Activated CD4-positive, alpha-beta T cell treated with anti-CD3 and anti-CD28 coated beads, Interleukin-2, Interleukin-4, amounts not matched to agents 100 ng/mL and 50 ng/mL, durations not matched to agents 16 hours and 8 hours (primary cell): ENCODE measurements around the gene PCNT.

ENCODE experiments used
- DNase-seq: peaks from one replicate; pipeline ENCODE4 v3.0.0-alpha.2; 2020; ENCODE audit warnings: low spot score

PCNT gene

GRCh38 chr21:46406001-46406400 lies 82.0 kb downstream of the PCNT start:
- DNase-seq, result no peak

GRCh38 chr21:46409641-46410406 lies 85.9 kb downstream of the PCNT start:
- no peak for DNase-seq

- DNase-seq, result no peak
These were observed 86.6 kb downstream of the PCNT start for GRCh38 chr21:46410516-46410915.

- DNase-seq, result no peak
These were observed 87.3 kb downstream of the PCNT start for GRCh38 chr21:46411236-46411635.

GRCh38 chr21:46411691-46412090 lies 87.7 kb downstream of the PCNT start:
- no peak for DNase-seq

GRCh38 chr21:46412521-46413364 lies 88.8 kb downstream of the PCNT start:
- no peak for DNase-seq

- DNase-seq, result no peak
These were observed 89.4 kb downstream of the PCNT start for GRCh38 chr21:46413365-46413696.

- DNase-seq, result no peak
These were observed 91.0 kb downstream of the PCNT start for GRCh38 chr21:46414965-46415275.

- DNase-seq, result no peak
These were observed 92.6 kb downstream of the PCNT start for GRCh38 chr21:46416551-46416950.

- DNase-seq, result no peak
These were observed 94.5 kb downstream of the PCNT start for GRCh38 chr21:46418265-46418946.

- DNase-seq, result no peak
These were observed 96.6 kb downstream of the PCNT start for GRCh38 chr21:46420241-46421190.

GRCh38 chr21:46421191-46421750 lies 97.3 kb downstream of the PCNT start:
- DNase-seq, result no peak

- DNase-seq, result no peak
These were observed 98.0 kb downstream of the PCNT start for GRCh38 chr21:46421756-46422555.

- no peak for DNase-seq
These were observed 98.8 kb downstream of the PCNT start for GRCh38 chr21:46422636-46423241.

- DNase-seq, result no peak
These were observed 99.6 kb downstream of the PCNT start for GRCh38 chr21:46423546-46424038.

- no peak for DNase-seq
These were observed 100.2 kb downstream of the PCNT start for GRCh38 chr21:46424039-46424591.

- no peak for DNase-seq
These were observed 100.7 kb downstream of the PCNT start for GRCh38 chr21:46424621-46425020.

GRCh38 chr21:46425041-46425440 lies 101.1 kb downstream of the PCNT start:
- no peak for DNase-seq

- DNase-seq, result no peak
These were observed 101.6 kb downstream of the PCNT start for GRCh38 chr21:46425571-46425970.
